ENCODE results near the gene RPS6KB2. TPM values are rescaled to one million over a fixed set of nuclear protein-coding genes. Genes with fewer than 3 reads are reported as not detected.
"Not testable (repeated sequence)": the region's sequence is repeated elsewhere in the genome, so short reads cannot be mapped to it uniquely, and the experiment has no call there.

The RPS6KB2 gene
- total RNA-seq, 1 donor from 2014 or later, result 13.1 TPM

- DNase-seq, result no peak
Observed at GRCh38 chr11:67397986-67398660, 30.2 kb upstream of the RPS6KB2 start.

GRCh38 chr11:67398661-67399563 lies 29.4 kb upstream of the RPS6KB2 start:
- DNase-seq, result no peak

GRCh38 chr11:67400251-67400941 lies 27.9 kb upstream of the RPS6KB2 start:
- DNase-seq, result no peak

GRCh38 chr11:67400942-67401494 lies 27.3 kb upstream of the RPS6KB2 start:
- no peak for DNase-seq

GRCh38 chr11:67401495-67402191 lies 26.7 kb upstream of the RPS6KB2 start, which contains the start of gene PPP1CA:
PPP1CA (minus strand) TSS chr11:67401858; CDS start chr11:67401782, 76 bp downstream.
- DNase-seq, result peak; percentile 92

- not testable (repeated sequence) for DNase-seq
Observed at GRCh38 chr11:67402192-67402839, 26.0 kb upstream of the RPS6KB2 start.

- DNase-seq, result not testable (repeated sequence)
Observed at GRCh38 chr11:67403085-67403484, 25.2 kb upstream of the RPS6KB2 start.

- DNase-seq, result no peak
Observed at GRCh38 chr11:67404515-67405195, 23.6 kb upstream of the RPS6KB2 start.

GRCh38 chr11:67405196-67405567 lies 23.1 kb upstream of the RPS6KB2 start:
- no peak for DNase-seq

- DNase-seq, result no peak
Observed at GRCh38 chr11:67405688-67406339, 22.5 kb upstream of the RPS6KB2 start.

- DNase-seq, result no peak
Observed at GRCh38 chr11:67406420-67406968, 21.8 kb upstream of the RPS6KB2 start.

GRCh38 chr11:67406969-67407687 lies 21.2 kb upstream of the RPS6KB2 start:
- peak; percentile 50 for DNase-seq

GRCh38 chr11:67407688-67408163 lies 20.6 kb upstream of the RPS6KB2 start:
- DNase-seq, result no peak

- no peak for DNase-seq
Observed at GRCh38 chr11:67408437-67409200, 19.7 kb upstream of the RPS6KB2 start.

- DNase-seq, result no peak
Observed at GRCh38 chr11:67409261-67409666, 19.0 kb upstream of the RPS6KB2 start.

GRCh38 chr11:67409781-67410368 lies 18.4 kb upstream of the RPS6KB2 start:
- DNase-seq, result no peak

GRCh38 chr11:67410369-67410831 lies 17.9 kb upstream of the RPS6KB2 start:
- DNase-seq, result peak; percentile 77
